Measurements from ENCODE around the gene ROBO1.

DNA sequence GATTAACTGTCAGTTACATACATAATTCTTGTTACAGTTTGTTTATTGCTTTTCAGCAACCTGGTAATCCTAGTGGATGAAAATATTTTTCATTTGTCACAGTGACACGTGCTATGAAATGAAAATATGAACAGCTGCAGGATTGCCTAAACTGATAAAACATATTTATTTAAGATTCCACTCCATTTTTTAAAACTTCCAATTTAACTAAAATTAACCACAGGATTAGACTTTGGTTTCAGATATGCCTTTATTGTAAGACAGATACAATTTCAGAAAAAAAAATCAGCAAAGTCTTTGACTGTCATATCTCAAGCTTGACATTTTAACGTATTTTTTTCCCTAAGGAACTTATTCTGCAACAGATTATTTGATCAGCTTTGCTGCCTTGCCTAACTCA, 550.7 kb downstream of the ROBO1 start:
- TF ChIP-seq RAD21 (IDR thresholded peaks at IDR 0.05) = no peak
- TF ChIP-seq, protein P1, sequence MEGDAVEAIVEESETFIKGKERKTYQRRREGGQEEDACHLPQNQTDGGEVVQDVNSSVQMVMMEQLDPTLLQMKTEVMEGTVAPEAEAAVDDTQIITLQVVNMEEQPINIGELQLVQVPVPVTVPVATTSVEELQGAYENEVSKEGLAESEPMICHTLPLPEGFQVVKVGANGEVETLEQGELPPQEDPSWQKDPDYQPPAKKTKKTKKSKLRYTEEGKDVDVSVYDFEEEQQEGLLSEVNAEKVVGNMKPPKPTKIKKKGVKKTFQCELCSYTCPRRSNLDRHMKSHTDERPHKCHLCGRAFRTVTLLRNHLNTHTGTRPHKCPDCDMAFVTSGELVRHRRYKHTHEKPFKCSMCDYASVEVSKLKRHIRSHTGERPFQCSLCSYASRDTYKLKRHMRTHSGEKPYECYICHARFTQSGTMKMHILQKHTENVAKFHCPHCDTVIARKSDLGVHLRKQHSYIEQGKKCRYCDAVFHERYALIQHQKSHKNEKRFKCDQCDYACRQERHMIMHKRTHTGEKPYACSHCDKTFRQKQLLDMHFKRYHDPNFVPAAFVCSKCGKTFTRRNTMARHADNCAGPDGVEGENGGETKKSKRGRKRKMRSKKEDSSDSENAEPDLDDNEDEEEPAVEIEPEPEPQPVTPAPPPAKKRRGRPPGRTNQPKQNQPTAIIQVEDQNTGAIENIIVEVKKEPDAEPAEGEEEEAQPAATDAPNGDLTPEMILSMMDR (IDR thresholded peaks at IDR 0.05; ENCODE audit: low read depth, low read length, missing input control) = no peak
- TF ChIP-seq EGR1 (IDR thresholded peaks at IDR 0.05; ENCODE audit: low read depth in 2 of 2) = no peak
- TF ChIP-seq, protein P2, sequence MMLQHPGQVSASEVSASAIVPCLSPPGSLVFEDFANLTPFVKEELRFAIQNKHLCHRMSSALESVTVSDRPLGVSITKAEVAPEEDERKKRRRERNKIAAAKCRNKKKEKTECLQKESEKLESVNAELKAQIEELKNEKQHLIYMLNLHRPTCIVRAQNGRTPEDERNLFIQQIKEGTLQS (IDR thresholded peaks at IDR 0.05) = no peak
- TF ChIP-seq, protein P3, sequence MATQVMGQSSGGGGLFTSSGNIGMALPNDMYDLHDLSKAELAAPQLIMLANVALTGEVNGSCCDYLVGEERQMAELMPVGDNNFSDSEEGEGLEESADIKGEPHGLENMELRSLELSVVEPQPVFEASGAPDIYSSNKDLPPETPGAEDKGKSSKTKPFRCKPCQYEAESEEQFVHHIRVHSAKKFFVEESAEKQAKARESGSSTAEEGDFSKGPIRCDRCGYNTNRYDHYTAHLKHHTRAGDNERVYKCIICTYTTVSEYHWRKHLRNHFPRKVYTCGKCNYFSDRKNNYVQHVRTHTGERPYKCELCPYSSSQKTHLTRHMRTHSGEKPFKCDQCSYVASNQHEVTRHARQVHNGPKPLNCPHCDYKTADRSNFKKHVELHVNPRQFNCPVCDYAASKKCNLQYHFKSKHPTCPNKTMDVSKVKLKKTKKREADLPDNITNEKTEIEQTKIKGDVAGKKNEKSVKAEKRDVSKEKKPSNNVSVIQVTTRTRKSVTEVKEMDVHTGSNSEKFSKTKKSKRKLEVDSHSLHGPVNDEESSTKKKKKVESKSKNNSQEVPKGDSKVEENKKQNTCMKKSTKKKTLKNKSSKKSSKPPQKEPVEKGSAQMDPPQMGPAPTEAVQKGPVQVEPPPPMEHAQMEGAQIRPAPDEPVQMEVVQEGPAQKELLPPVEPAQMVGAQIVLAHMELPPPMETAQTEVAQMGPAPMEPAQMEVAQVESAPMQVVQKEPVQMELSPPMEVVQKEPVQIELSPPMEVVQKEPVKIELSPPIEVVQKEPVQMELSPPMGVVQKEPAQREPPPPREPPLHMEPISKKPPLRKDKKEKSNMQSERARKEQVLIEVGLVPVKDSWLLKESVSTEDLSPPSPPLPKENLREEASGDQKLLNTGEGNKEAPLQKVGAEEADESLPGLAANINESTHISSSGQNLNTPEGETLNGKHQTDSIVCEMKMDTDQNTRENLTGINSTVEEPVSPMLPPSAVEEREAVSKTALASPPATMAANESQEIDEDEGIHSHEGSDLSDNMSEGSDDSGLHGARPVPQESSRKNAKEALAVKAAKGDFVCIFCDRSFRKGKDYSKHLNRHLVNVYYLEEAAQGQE (IDR thresholded peaks at IDR 0.05) = no peak
- no peak for TF ChIP-seq FOXA1 (IDR thresholded peaks at IDR 0.05)
- TF ChIP-seq, protein P4, sequence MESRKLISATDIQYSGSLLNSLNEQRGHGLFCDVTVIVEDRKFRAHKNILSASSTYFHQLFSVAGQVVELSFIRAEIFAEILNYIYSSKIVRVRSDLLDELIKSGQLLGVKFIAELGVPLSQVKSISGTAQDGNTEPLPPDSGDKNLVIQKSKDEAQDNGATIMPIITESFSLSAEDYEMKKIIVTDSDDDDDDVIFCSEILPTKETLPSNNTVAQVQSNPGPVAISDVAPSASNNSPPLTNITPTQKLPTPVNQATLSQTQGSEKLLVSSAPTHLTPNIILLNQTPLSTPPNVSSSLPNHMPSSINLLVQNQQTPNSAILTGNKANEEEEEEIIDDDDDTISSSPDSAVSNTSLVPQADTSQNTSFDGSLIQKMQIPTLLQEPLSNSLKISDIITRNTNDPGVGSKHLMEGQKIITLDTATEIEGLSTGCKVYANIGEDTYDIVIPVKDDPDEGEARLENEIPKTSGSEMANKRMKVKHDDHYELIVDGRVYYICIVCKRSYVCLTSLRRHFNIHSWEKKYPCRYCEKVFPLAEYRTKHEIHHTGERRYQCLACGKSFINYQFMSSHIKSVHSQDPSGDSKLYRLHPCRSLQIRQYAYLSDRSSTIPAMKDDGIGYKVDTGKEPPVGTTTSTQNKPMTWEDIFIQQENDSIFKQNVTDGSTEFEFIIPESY (IDR thresholded peaks at IDR 0.05) = no peak
